ENCODE data around the gene ADGRB3.

The ADGRB3 gene

GRCh38 chr6:69438113-69438512, 803.0 kb downstream of the ADGRB3 start:
- DNase-seq (ENCODE audit: low spot score), result no peak

Measured in LoVo (cell line).